Lower lobe of right lung (tissue), 2 donors: ENCODE data around the gene BRINP2. TPM values are rescaled to one million over a fixed set of nuclear protein-coding genes. Genes with fewer than 3 reads are reported as not detected.

Source experiments
- ATAC-seq, 2 donors: fragments of 200-7000 bp; cut with Tn5 transposase; one replicate each; pipeline ENCODE4 v1.9.1; 2020 to 2022; ENCODE audit warnings: mild to moderate bottlenecking in 2 of 2, moderate library complexity in 2 of 2
- DNase-seq: peaks from one replicate; pipeline ENCODE4 v3.0.0-alpha.2; 2020
- H3K27ac ChIP-seq: fragments of 200-600 bp; one replicate; pipeline ENCODE4 v1.8.0; 2022
- H3K27me3 ChIP-seq: fragments of 200-600 bp; one replicate; pipeline ENCODE4 v1.8.0; 2022; ENCODE audit warnings: low read depth
- H3K36me3 ChIP-seq: fragments of 200-600 bp; one replicate; pipeline ENCODE4 v1.8.0; 2022; ENCODE audit warnings: mild to moderate bottlenecking
- H3K4me1 ChIP-seq: fragments of 200-600 bp; one replicate; pipeline ENCODE4 v1.8.0; 2022
- H3K4me3 ChIP-seq: fragments of 200-600 bp; one replicate; pipeline ENCODE4 v1.8.0; 2022; ENCODE audit warnings: mild to moderate bottlenecking
- H3K9me3 ChIP-seq: fragments of 200-600 bp; one replicate; pipeline ENCODE4 v1.8.0; 2022
- intact Hi-C: fragments of 100-400 bp; cut with DNase I; formaldehyde crosslinking; loops from one replicate; pipeline ENCODE4 v1.11.0; 2022
- total RNA-seq: library from RNA; stranded (reverse); fragmentation: NEBNext Ultra II Directional; extraction: Animal tissue kit (Norgen Biotek cat#: 25700); gene quantifications from one replicate; pipeline ENCODE4 v1.2.1, GENCODE V29; 2021
- TF ChIP-seq, protein P1 (sequence below): fragments of 200-600 bp; IDR thresholded peaks from one replicate; pipeline ENCODE4 v1.8.0; 2022; ENCODE audit warnings: antibody characterized with exemption, mild to moderate bottlenecking
- donor health status: DM: no; HTN: yes; CAD: no; lungs with severe emphysema.

BRINP2 gene
- total RNA-seq, 1 donor from 2014 or later: not detected

DNA sequence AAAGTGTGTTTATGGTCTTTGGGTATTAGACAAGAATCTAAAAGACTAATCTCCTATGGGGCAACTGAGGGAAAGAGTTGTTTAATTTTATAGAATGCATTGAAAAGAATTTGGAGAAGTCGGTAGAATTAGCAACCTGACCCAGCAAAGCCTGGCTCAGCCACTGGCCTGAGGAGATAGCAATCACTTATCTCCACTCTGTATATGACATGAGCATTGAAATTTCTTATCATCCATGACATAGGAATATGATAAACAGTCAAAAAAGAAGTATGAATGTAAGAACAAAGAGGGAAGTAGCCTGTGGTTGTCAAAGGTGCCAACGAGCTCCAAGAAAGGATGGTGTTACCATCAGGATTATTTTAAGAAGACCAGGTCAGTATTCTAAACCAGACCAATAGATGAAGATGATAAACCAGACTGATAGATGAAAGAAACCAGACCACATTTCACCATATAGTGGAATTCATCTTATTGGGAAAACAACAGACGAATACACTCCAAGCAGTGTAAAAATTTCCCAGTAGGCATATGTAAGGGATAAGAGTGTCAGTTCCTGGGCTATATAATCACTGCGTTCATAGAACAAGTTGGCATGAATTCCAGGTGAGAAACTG, 42.0 kb upstream of the BRINP2 start:
- ATAC-seq (no peak), DNase-seq (no peak)
- TF ChIP-seq, protein P1, sequence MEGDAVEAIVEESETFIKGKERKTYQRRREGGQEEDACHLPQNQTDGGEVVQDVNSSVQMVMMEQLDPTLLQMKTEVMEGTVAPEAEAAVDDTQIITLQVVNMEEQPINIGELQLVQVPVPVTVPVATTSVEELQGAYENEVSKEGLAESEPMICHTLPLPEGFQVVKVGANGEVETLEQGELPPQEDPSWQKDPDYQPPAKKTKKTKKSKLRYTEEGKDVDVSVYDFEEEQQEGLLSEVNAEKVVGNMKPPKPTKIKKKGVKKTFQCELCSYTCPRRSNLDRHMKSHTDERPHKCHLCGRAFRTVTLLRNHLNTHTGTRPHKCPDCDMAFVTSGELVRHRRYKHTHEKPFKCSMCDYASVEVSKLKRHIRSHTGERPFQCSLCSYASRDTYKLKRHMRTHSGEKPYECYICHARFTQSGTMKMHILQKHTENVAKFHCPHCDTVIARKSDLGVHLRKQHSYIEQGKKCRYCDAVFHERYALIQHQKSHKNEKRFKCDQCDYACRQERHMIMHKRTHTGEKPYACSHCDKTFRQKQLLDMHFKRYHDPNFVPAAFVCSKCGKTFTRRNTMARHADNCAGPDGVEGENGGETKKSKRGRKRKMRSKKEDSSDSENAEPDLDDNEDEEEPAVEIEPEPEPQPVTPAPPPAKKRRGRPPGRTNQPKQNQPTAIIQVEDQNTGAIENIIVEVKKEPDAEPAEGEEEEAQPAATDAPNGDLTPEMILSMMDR: no peak
- H3K36me3 ChIP-seq: no peaks in the 10 kb centered on the region
- H3K9me3 ChIP-seq: no peaks in the 10 kb centered on the region
- H3K4me3 ChIP-seq: no peak overlapping the region
- no peaks in the 10 kb centered on the region for H3K4me1 ChIP-seq
- H3K27ac ChIP-seq: no peak overlapping the region
- intact Hi-C loops: no loop called here
- no peaks in the 10 kb centered on the region for H3K27me3 ChIP-seq

DNA sequence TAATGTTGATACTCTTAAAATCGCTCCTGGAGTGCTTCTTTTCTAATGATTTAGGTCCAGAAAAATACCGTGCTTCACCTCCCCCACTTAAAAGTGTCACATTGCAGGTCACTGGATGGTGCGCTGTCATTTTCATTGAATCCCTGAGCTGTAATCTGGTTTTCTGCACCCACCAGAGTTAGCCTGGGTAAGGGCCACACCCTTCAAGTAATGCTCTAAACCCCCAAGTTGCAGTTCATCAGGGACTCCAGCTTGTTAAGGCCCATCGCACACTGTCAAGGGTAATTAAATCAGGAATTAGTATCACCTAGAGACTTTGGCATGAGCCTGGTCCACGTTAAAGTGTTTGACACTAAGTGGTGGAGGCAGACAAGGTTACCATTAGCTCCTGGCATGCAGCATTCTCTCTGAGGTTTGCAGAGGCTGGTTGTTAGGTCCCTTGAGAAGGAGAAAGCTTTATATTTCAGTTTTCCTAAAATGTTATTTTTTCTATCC, 40.3 kb upstream of the BRINP2 start:
- Histone ChIP-seq H3K27me3 (no peaks in the 10 kb centered on the region), H3K36me3 (no peaks in the 10 kb centered on the region), H3K4me1 (no peaks in the 10 kb centered on the region), H3K4me3 (no peak overlapping the region), H3K9me3 (no peaks in the 10 kb centered on the region), H3K27ac (no peak overlapping the region)
- ATAC-seq (no peak), DNase-seq (no peak)
- intact Hi-C loops: no loop called here
- TF ChIP-seq, protein P1: no peak

DNA sequence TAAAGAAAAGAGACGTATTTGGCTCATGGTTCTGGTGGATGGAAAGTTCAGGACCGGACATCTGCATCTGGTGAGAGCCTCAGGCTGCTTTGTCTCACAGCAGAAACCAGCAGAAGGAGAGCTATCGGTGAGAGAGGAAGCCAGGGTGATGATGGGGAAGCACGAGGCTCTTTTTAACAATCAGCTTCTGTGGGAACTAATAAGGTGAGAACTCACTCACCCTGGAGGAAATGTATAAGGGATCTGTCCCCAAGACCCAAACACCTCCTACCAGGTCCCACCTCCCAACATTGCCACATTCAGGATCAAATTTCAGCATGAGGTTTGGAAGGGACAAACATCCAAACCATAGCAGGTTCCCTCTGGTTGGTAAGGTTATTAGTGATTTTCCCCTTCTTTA, 39.0 kb upstream of the BRINP2 start:
- Histone ChIP-seq H3K36me3 (no peaks in the 10 kb centered on the region), H3K4me1 (no peaks in the 10 kb centered on the region), H3K9me3 (no peaks in the 10 kb centered on the region), H3K4me3 (no peak overlapping the region), H3K27ac (no peak overlapping the region), H3K27me3 (no peaks in the 10 kb centered on the region)
- no peak for DNase-seq
- TF ChIP-seq, protein P1: no peak
- no peak for ATAC-seq
- intact Hi-C loops: no loop called here

DNA sequence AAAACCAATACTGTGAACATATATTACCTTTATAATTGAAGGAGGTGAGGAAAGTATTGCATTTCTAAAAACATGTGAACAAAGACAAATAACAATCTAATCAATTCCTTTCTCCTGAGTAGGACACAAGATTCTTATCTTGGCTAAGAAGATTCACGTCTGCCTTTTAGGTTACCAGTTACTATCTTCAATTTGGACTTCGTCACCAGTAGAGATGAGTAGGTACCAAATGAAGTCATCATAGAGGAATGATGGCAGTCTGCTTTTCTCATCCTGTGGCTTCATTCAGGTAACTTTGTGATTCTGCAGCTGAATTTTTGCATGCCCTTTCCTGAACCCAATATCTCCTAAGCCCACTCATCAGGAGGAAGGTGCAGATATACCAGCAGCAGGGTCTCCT, 38.6 kb upstream of the BRINP2 start:
- Histone ChIP-seq H3K4me1 (no peaks in the 10 kb centered on the region), H3K36me3 (no peaks in the 10 kb centered on the region), H3K27ac (no peak overlapping the region), H3K4me3 (no peak overlapping the region), H3K9me3 (no peaks in the 10 kb centered on the region), H3K27me3 (no peaks in the 10 kb centered on the region)
- no peak for ATAC-seq
- no peak for DNase-seq
- intact Hi-C loops: no loop called here
- TF ChIP-seq, protein P1: no peak

DNA sequence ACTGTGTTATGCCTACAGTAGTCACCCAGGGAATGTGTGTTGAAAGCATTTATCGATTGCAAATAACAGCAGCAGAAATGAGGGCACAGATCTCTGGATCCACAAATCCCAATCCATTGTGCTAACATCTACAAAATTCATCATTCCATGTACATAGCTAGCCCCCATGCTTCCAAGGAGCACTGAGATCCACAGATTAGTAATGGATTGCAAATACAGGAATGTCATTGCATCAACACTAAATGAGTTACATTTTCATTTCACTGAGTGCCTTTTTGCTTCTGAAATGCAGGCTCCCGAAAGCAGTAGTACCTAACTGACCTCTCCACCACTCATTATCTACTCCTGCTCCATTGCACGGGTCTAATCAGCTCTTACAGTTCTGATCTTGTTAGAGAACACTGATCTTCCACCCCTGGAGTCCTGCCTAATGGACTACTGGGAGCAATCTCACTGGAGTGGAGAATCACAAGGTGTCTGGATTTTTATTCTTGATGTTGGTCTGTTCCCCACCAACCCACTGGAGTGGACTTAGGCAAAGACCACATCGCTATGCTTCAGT, 36.7 kb upstream of the BRINP2 start:
- Histone ChIP-seq H3K27me3 (no peaks in the 10 kb centered on the region), H3K27ac (no peak overlapping the region), H3K36me3 (no peaks in the 10 kb centered on the region), H3K4me1 (no peaks in the 10 kb centered on the region), H3K9me3 (no peaks in the 10 kb centered on the region), H3K4me3 (no peak overlapping the region)
- intact Hi-C loops: no loop called here
- TF ChIP-seq, protein P1: no peak
- DNase-seq: no peak
- no peak for ATAC-seq
